Peyer's patch (tissue), 4 donors: ENCODE results near the gene CLEC18B. TPM values are rescaled to one million over a fixed set of nuclear protein-coding genes. Genes with fewer than 3 reads are reported as not detected.

ENCODE experiments used
- DNase-seq, 3 donors: peaks; one replicate each; pipeline ENCODE4 v3.0.0-alpha.2; 2017 to 2019
- H3K27ac ChIP-seq, 4 donors: fragments of 200-600 bp; sonication (generic); one replicate each; pipeline ENCODE4 v1.5.1; 2016 to 2019
- H3K27me3 ChIP-seq, 2 donors: fragments of 200-600 bp; sonication (generic); one replicate each; pipeline ENCODE4 v1.5.1; 2019
- H3K36me3 ChIP-seq, 3 donors: fragments of 200-600 bp; sonication (generic); one replicate each; pipeline ENCODE4 v1.5.1; 2016 to 2019
- H3K4me1 ChIP-seq, 4 donors: fragments of 200-600 bp; sonication (generic); one replicate each; pipeline ENCODE4 v1.5.1; 2016 to 2019
- H3K4me3 ChIP-seq, 4 donors: fragments of 200-600 bp; sonication (generic); 1 replicate in 3 of 4; 2 replicates in 1 of 4; pipeline ENCODE4 v1.5.1; 2016 to 2019; ENCODE audit warnings: mild to moderate bottlenecking in 1 of 4
- H3K9me3 ChIP-seq, 4 donors: fragments of 200-600 bp; sonication (generic); one replicate each; pipeline ENCODE4 v1.5.1; 2016 to 2019; ENCODE audit warnings: mild to moderate bottlenecking in 1 of 4
- CTCF ChIP-seq, 6 experiments: fragments of 450-650 bp in 4 of 6; fragments of 200-600 bp in 2 of 6; sonication (generic) in 1 of 6; IDR thresholded peaks; one replicate each; pipeline ENCODE4 v1.5.1; 2017 to 2019; ENCODE audit warnings: antibody characterized with exemption in 6 of 6, mild to moderate bottlenecking in 3 of 6, moderate library complexity in 1 of 6
- POLR2A ChIP-seq, 2 donors: fragments of 450-650 bp; IDR thresholded peaks; one replicate each; pipeline ENCODE4 v1.5.1; 2017; ENCODE audit warnings: antibody characterized with exemption in 2 of 2, mild to moderate bottlenecking in 2 of 2, moderate library complexity in 2 of 2
- total RNA-seq, 4 donors: library from RNA; depleted of rRNA; stranded (reverse); fragments of >200 nt; gene quantifications; one replicate each; pipeline ENCODE4 v1.1.0, GENCODE V29; 2016

CLEC18B gene
- total RNA-seq, 4 donors from 2014 or later = 0.57 to 1.8 (median 1.2) TPM; not detected in 1

GRCh38 chr16:74465281-74465680 is 44.0 kb upstream of the CLEC18B start:
- Histone ChIP-seq H3K4me3 (no peak overlapping the region), H3K4me1 (no peaks in the 10 kb centered on the region), H3K36me3 (peaks cover 0 to 85% (median 0%) of the 10 kb centered on the region in 3 donors), H3K27ac (no peak overlapping the region), H3K27me3 (no peaks in the 10 kb centered on the region), H3K9me3 (no peaks in the 10 kb centered on the region)
- no peak for DNase-seq
- TF ChIP-seq POLR2A (IDR thresholded peaks at IDR 0.05) (no peak), CTCF (IDR thresholded peaks at IDR 0.05) (no peak)

GRCh38 chr16:74463888-74464287 is 42.6 kb upstream of the CLEC18B start:
- H3K27ac ChIP-seq = no peak overlapping the region
- no peaks in the 10 kb centered on the region for H3K9me3 ChIP-seq
- no peak for TF ChIP-seq POLR2A (IDR thresholded peaks at IDR 0.05)
- H3K27me3 ChIP-seq = no peaks in the 10 kb centered on the region
- DNase-seq = peak in 1 of 3 donors; percentile 41
- peaks cover 0 to 86% (median 0%) of the 10 kb centered on the region in 3 donors for H3K36me3 ChIP-seq
- no peaks in the 10 kb centered on the region for H3K4me1 ChIP-seq
- H3K4me3 ChIP-seq = no peak overlapping the region

- Histone ChIP-seq H3K27me3 (no peaks in the 10 kb centered on the region), H3K27ac (no peak overlapping the region), H3K9me3 (no peaks in the 10 kb centered on the region), H3K4me1 (no peaks in the 10 kb centered on the region), H3K4me3 (no peak overlapping the region), H3K36me3 (peaks cover 0 to 88% (median 0%) of the 10 kb centered on the region in 3 donors)
- TF ChIP-seq CTCF (IDR thresholded peaks at IDR 0.05) (no peak), POLR2A (IDR thresholded peaks at IDR 0.05) (no peak)
- DNase-seq = peak in 1 of 3 donors; percentile 21
Measured at GRCh38 chr16:74462361-74462760, 41.1 kb upstream of the CLEC18B start.

- Histone ChIP-seq H3K27ac (no peak overlapping the region), H3K4me3 (no peak overlapping the region), H3K9me3 (no peaks in the 10 kb centered on the region), H3K36me3 (peaks cover 0 to 88% (median 0%) of the 10 kb centered on the region in 3 donors), H3K27me3 (no peaks in the 10 kb centered on the region), H3K4me1 (no peaks in the 10 kb centered on the region)
- TF ChIP-seq CTCF (IDR thresholded peaks at IDR 0.05) = no peak
- TF ChIP-seq POLR2A (IDR thresholded peaks at IDR 0.05) = no peak
- DNase-seq = no peak
Measured at GRCh38 chr16:74461826-74462225, 40.5 kb upstream of the CLEC18B start.

GRCh38 chr16:74460542-74460941 is 39.3 kb upstream of the CLEC18B start:
- peaks cover 0 to 94% (median 0%) of the 10 kb centered on the region in 3 donors for H3K36me3 ChIP-seq
- no peak for DNase-seq
- H3K4me1 ChIP-seq = no peaks in the 10 kb centered on the region
- H3K4me3 ChIP-seq = no peak overlapping the region
- TF ChIP-seq POLR2A (IDR thresholded peaks at IDR 0.05) = no peak
- TF ChIP-seq CTCF (IDR thresholded peaks at IDR 0.05) = no peak
- H3K27ac ChIP-seq = no peak overlapping the region
- H3K9me3 ChIP-seq = no peaks in the 10 kb centered on the region
- H3K27me3 ChIP-seq = no peaks in the 10 kb centered on the region

GRCh38 chr16:74456290-74456625 is 35.0 kb upstream of the CLEC18B start:
- Histone ChIP-seq H3K27ac (peak overlapping the region in 1 of 4 donors; percentile 81), H3K36me3 (peaks cover 0 to 87% (median 0%) of the 10 kb centered on the region in 3 donors)

More at GRCh38 chr16:74456290-74456625, 35.0 kb upstream of the CLEC18B start:
- Histone ChIP-seq H3K9me3 (no peaks in the 10 kb centered on the region), H3K4me3 (no peak overlapping the region), H3K27me3 (no peaks in the 10 kb centered on the region), H3K4me1 (no peaks in the 10 kb centered on the region)
- peak in 1 of 3 donors; percentile 38 for DNase-seq
- TF ChIP-seq POLR2A (IDR thresholded peaks at IDR 0.05) = no peak
- no peak for TF ChIP-seq CTCF (IDR thresholded peaks at IDR 0.05)
